Uterus (tissue), 2 donors: ENCODE data around the gene RIPOR3.

Source experiments
- CTCF ChIP-seq, 4 experiments: fragments of 200-600 bp in 2 of 4; fragments of 450-650 bp in 2 of 4; sonication (generic) in 2 of 4; IDR thresholded peaks; one replicate each; pipeline ENCODE4 v1.5.1; 2016 to 2019; ENCODE audit warnings: antibody characterized with exemption in 4 of 4, mild to moderate bottlenecking in 2 of 4, moderate library complexity in 1 of 4
- POLR2A ChIP-seq, 2 donors: fragments of 450-650 bp; IDR thresholded peaks; one replicate each; pipeline ENCODE4 v1.6.1; 2016; ENCODE audit warnings: antibody characterized with exemption in 2 of 2, mild to moderate bottlenecking in 1 of 2, moderate library complexity in 1 of 2

DNA sequence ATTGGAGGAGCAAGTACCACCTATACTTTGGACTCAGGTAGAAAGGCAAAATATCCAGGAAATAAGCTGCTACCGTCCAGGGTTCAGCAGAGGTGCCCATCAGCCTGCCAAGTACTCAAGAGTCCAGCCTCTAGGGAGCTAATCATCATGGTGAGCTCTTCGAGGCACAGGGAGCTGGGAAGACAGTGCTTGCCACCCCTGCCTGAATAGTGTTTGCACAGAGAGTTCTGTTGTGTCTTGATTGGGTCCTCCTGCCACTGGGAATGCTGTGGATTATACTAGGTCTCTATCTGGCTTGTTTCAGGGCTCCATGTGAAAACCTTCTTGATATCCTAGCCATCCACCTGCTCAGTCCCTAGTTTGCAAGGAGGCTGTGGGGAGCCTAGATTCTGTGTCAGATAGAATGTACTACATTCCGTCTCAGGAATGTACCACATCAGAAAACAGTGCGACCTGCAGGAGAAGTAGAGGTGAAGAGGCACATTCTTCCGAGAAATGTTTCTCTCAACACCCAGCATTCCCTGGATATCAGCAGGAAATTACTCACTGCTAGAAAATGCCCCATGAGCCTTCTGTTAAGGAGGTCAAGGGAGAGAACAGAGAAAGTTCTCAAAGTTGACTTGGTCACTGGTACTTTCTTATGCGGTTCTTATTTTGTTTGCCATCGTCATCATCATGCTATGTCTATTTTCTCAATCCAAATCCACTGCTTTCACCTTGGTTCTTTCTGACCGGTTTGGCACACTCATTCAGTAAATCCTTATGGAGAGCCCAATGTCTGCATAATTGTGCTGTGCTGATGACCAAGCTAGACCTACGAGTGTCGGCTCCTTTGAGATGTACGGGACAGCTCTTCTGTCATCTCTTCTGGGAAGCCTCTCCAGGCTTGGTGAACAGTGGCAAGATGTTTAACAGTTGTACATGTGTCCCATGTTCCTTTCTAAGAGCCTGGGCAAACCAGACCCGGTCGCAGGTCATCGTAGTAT, 150.4 kb downstream of the RIPOR3 start:
- TF ChIP-seq CTCF (IDR thresholded peaks at IDR 0.05), result no peak
- TF ChIP-seq POLR2A (IDR thresholded peaks at IDR 0.05), result no peak
